Panc1 (cell line): ENCODE results near the gene ALG9.

ENCODE experiments used
- CTCF ChIP-seq: fragments of 450-650 bp; IDR thresholded peaks from 2 replicates; pipeline ENCODE4 v1.5.1; 2017; ENCODE audit warnings: mild to moderate bottlenecking
- REST ChIP-seq, 2 experiments: IDR thresholded peaks; 2 replicates each; pipeline ENCODE4 v1.6.1; 2011 to 2012; ENCODE audit warnings: low read depth in 2 of 2, control low read depth in 1 of 2, low read length in 1 of 2, mild to moderate bottlenecking in 1 of 2, moderate library complexity in 1 of 2; ENCODE audit not compliant: insufficient read depth in 1 of 2
- SIN3A ChIP-seq: IDR thresholded peaks from 2 replicates; pipeline ENCODE4 v1.6.1; 2012; ENCODE audit warnings: low read depth, mild to moderate bottlenecking, low read length, moderate library complexity, borderline replicate concordance; ENCODE audit not compliant: insufficient read depth

GRCh38 chr11:111811445-111811844 lies 59.9 kb downstream of the ALG9 start:
- TF ChIP-seq CTCF, result no peak
- no peak for TF ChIP-seq REST (IDR thresholded peaks at IDR 0.05; ENCODE audit: insufficient read depth in 1 of 2, low read depth in 2 of 2, low read length in 1 of 2)
- no peak for TF ChIP-seq SIN3A
